ENCODE data around the gene FBXO8. TPM values are rescaled to one million over a fixed set of nuclear protein-coding genes. Genes with fewer than 3 reads are reported as not detected.
A peak's percentile ranks its signal among the peaks of the same experiment; 100 is the strongest.

Gene FBXO8
- total and polyA plus RNA-seq, 2 of the 4 experiments (the other 2 are of a cell fraction): 11.3 to 25.6 TPM

DNA sequence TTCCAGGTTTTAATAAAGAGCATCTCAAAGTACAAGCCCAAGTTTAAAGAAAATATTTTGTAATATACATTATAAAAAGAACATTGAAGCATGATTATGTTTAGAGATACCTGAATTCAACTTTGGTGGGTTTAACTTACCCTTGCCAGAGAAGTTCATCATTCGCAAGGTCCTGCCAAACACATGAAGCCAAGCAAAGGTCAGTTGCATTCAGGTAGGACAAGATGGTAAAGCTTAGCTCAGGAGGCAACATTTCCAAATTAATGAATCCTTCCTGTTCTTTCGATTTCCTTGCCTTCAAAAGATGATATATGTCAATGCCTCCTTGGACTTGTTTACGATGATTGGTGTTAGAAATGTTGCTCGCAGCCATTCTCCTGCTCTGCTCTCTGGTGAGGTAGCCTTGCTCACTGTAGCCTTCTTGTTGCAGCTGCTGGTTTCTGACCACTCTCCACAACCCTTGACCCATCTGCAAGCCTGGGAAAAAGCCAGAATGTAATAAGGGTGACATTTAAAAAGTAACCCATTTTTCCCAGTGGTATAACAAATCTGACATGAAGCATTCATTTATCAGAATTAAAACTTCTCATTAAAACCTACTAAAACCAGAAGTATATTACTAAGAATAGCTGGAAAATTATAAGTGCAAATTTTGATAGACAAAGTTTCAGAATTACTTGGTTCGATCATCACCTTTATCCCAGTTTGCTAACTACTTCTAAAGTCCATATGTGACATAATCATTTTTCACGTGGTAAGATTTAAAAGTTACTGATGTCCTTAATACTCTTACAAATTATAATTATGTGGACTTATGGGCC is 20.6 kb downstream of the FBXO8 start:
- H3K18ac ChIP-seq (ENCODE audit: low read depth, low read length): no peak overlapping the region
- POLR2A ChIA-PET (ENCODE audit: unreplicated experiment): no interaction called here
- no peak overlapping the region; the same call in 1 of the 2 replicates for H4K91ac ChIP-seq (ENCODE audit: insufficient read depth, low read depth, low read length)
- no peak overlapping the region for H3K14ac ChIP-seq (replicated peaks; ENCODE audit: low read depth, low read length)
- no peak overlapping the region for H3K23ac ChIP-seq (ENCODE audit: low read depth, low read length)
- DNase-seq: no peak
- H3K27me3 ChIP-seq (ENCODE audit: control insufficient read depth, insufficient read depth, low read length): no peaks in the 10 kb centered on the region
- no peak overlapping the region for H3K4ac ChIP-seq (ENCODE audit: low read depth, low read length)
- no peak overlapping the region for H2BK15ac ChIP-seq (ENCODE audit: low read depth, low read length)
- H3K9me1 ChIP-seq (ENCODE audit: insufficient read depth, low read length): 0 out of 2 replicates have a peak, but pooled peaks cover 3% of the 10 kb centered on the region
- H2AFZ ChIP-seq (replicated peaks; ENCODE audit: low read length, poor library complexity): no peak overlapping the region
- H4K8ac ChIP-seq (ENCODE audit: low read depth in 2 of 2, low read length in 2 of 2): 0 out of 4 replicates have a peak overlapping the region, but pooled peaks of 1 of the 2 experiments have one; percentile 0
- no TSS peak for BruUV-seq (replicated peaks)
- dilution Hi-C loops (cut with HindIII; ENCODE audit: low sequenced_read_pairs, unreplicated experiment): no loop called here
- H2BK120ac ChIP-seq (ENCODE audit: low read depth, low read length): no peak overlapping the region
- H3K36me3 ChIP-seq (ENCODE audit: control insufficient read depth, insufficient read depth, low read length): peaks cover 2% of the 10 kb centered on the region; the same call in 1 of the 2 replicates
- no peak for ATAC-seq (ENCODE audit: low read depth)
- H3K4me3 ChIP-seq (ENCODE audit: insufficient read depth, low read depth, low read length): no peak overlapping the region
- H3K27ac ChIP-seq (ENCODE audit: insufficient read depth, low read length): no peak overlapping the region
- no peak overlapping the region for H2AK9ac ChIP-seq (replicated peaks; ENCODE audit: low read depth, low read length, poor library complexity)
- H2BK20ac ChIP-seq (ENCODE audit: low read depth, low read length): no peak overlapping the region
- in situ Hi-C loops (cut with MboI; ENCODE audit: low sequenced_read_pairs): no loop called here
- CTCF ChIA-PET: interaction anchor here (0.6 kb wide), 1 partner anchor 122 kb away, joined by 3 read pairs; no protein-coding TSS in a partner anchor
- H3K9me3 ChIP-seq (ENCODE audit: control insufficient read depth, insufficient read depth, low read length): no peaks in the 10 kb centered on the region
- WGBS, 2 experiments (ENCODE audit: extremely low coverage in 2 of 2, insufficient read length in 1 of 2): 100% methylated on average over 1 of the region's 6 CpGs; no CpG with 5 or more reads in 1 of the 2 experiments
- no peak overlapping the region for H4K5ac ChIP-seq (ENCODE audit: low read depth, low read length)
- H3K4me2 ChIP-seq (ENCODE audit: low read depth, low read length): no peak overlapping the region
- no peak overlapping the region for H3K9ac ChIP-seq (ENCODE audit: low read depth, low read length)
- H4K20me1 ChIP-seq (ENCODE audit: insufficient read depth, low read length): no peaks in the 10 kb centered on the region
- H3K79me1 ChIP-seq (ENCODE audit: low read depth in 1 of 2, low read length in 2 of 2): peaks cover 5 to 9% of the 10 kb centered on the region in 2 experiments
- no peak overlapping the region for H3K56ac ChIP-seq (ENCODE audit: extremely low read depth, insufficient read depth, low read length)
- H3K4me1 ChIP-seq (ENCODE audit: control insufficient read depth, insufficient read depth, low read length): no peaks in the 10 kb centered on the region
- TF ChIP-seq, protein P1, sequence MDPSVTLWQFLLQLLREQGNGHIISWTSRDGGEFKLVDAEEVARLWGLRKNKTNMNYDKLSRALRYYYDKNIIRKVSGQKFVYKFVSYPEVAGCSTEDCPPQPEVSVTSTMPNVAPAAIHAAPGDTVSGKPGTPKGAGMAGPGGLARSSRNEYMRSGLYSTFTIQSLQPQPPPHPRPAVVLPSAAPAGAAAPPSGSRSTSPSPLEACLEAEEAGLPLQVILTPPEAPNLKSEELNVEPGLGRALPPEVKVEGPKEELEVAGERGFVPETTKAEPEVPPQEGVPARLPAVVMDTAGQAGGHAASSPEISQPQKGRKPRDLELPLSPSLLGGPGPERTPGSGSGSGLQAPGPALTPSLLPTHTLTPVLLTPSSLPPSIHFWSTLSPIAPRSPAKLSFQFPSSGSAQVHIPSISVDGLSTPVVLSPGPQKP (IDR thresholded peaks at IDR 0.05; ENCODE audit: borderline replicate concordance, low read depth, low read length): no peak
- TF ChIP-seq RFX5 (IDR thresholded peaks at IDR 0.05; ENCODE audit: low read depth, low read length) (no peak), MXI1 (IDR thresholded peaks at IDR 0.05; ENCODE audit: borderline replicate concordance, low read depth, low read length) (no peak), BHLHE40 (IDR thresholded peaks at IDR 0.05; ENCODE audit: low read depth, low read length) (no peak), CHD1 (IDR thresholded peaks at IDR 0.05; ENCODE audit: low read depth, low read length) (no peak), POLR2A (IDR thresholded peaks at IDR 0.05; ENCODE audit: low read depth, low read length) (no peak), MAZ (IDR thresholded peaks at IDR 0.05; ENCODE audit: borderline replicate concordance, low read depth, low read length) (no peak), NFE2L2 (IDR thresholded peaks at IDR 0.05; ENCODE audit: low read depth, low read length) (no peak), MAFK (IDR thresholded peaks at IDR 0.05; ENCODE audit: low read depth, low read length) (no peak), SMC3 (IDR thresholded peaks at IDR 0.05; ENCODE audit: low read depth, low read length) (no peak)
- TF ChIP-seq, protein P2, sequence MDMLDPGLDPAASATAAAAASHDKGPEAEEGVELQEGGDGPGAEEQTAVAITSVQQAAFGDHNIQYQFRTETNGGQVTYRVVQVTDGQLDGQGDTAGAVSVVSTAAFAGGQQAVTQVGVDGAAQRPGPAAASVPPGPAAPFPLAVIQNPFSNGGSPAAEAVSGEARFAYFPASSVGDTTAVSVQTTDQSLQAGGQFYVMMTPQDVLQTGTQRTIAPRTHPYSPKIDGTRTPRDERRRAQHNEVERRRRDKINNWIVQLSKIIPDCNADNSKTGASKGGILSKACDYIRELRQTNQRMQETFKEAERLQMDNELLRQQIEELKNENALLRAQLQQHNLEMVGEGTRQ (IDR thresholded peaks at IDR 0.05; ENCODE audit: low read depth, low read length): no peak
- H2AK5ac ChIP-seq (ENCODE audit: low read depth, low read length): no peak overlapping the region
- intact Hi-C loops (cut with micrococcal nuclease): no loop called here
- H2BK5ac ChIP-seq (ENCODE audit: low read depth, low read length, poor library complexity, severe bottlenecking): no peak overlapping the region
